SK-N-SH (cell line): Measurements from ENCODE around the gene NAA10. TPM values are rescaled to one million over a fixed set of nuclear protein-coding genes. Genes with fewer than 3 reads are reported as not detected.

Source experiments
- CTCF ChIA-PET: fragments of 300-600, 350-600 bp; formaldehyde crosslinking; extraction: SDS; loops from one replicate; lab custom pipeline; 2021; lab: Yijun Ruan, JAX
- POLR2A ChIA-PET: fragments of 350-600 bp; sonication (Branson Sonifier 250); formaldehyde crosslinking; extraction: SDS; loops from one replicate; lab custom pipeline; 2020; ENCODE audit warnings: antibody characterized with exemption, inconsistent platforms; lab: Yijun Ruan, JAX
- DNase-seq: peaks from one replicate; pipeline ENCODE4 v3.0.0; 2012
- H2AFZ ChIP-seq: fragments of 200-600 bp; sonication (generic); 2 replicates; pipeline ENCODE4 v1.8.1; 2016; ENCODE audit warnings: antibody characterized with exemption, mild to moderate bottlenecking, low read depth
- H3F3A ChIP-seq: fragments of 200-600 bp; sonication (generic); replicated peaks from 2 replicates; pipeline ENCODE3; 2016; ENCODE audit warnings: antibody characterized with exemption, mild to moderate bottlenecking; ENCODE audit not compliant: insufficient read depth
- H3K27ac ChIP-seq, 2 experiments: fragments of 200-500 bp in 1 of 2; fragments of 200-600 bp in 1 of 2; sonication (Bioruptor generic) in 1 of 2; sonication (generic), shearing (Covaris generic) in 1 of 2; 2 replicates each; pipeline versions ENCODE4 v1.5.1 to v1.6.1; 2014 to 2016; ENCODE audit warnings: low read depth in 2 of 2, inconsistent platforms in 1 of 2, low read length in 1 of 2, mild to moderate bottlenecking in 1 of 2, mixed read lengths in 1 of 2
- H3K27me3 ChIP-seq: fragments of 200-600 bp; sonication (generic), shearing (Covaris generic); 2 replicates; pipeline ENCODE4 v1.6.1; 2016; ENCODE audit warnings: mixed run types; ENCODE audit not compliant: insufficient read depth
- H3K36me3 ChIP-seq, 2 experiments: fragments of 200-500 bp in 1 of 2; fragments of 200-600 bp in 1 of 2; sonication (Bioruptor generic) in 1 of 2; sonication (generic) in 1 of 2; replicated peaks in 1 of 2; 2 replicates each; pipeline versions ENCODE3 to v1.5.1; 2014 to 2016; ENCODE audit warnings: low read length in 1 of 2, mild to moderate bottlenecking in 1 of 2; ENCODE audit not compliant: insufficient read depth in 2 of 2, control insufficient read depth in 1 of 2
- H3K4me1 ChIP-seq, 2 experiments: fragments of 200-500 bp in 1 of 2; fragments of 200-600 bp in 1 of 2; sonication (Bioruptor generic) in 1 of 2; sonication (generic), shearing (Covaris generic) in 1 of 2; 2 replicates each; pipeline versions ENCODE4 v1.5.1 to v1.6.1; 2014 to 2016; ENCODE audit warnings: low read depth in 1 of 2, low read length in 1 of 2, mixed run types in 1 of 2; ENCODE audit not compliant: insufficient read depth in 2 of 2, control insufficient read depth in 1 of 2
- H3K4me2 ChIP-seq: fragments of 200-600 bp; sonication (generic), shearing (Covaris generic); 2 replicates; pipeline ENCODE4 v1.6.1; 2017; ENCODE audit warnings: mixed run types
- H3K4me3 ChIP-seq, 2 experiments: fragments of 200-500 bp in 1 of 2; fragments of 200-600 bp in 1 of 2; sonication (Bioruptor generic) in 1 of 2; sonication (generic), shearing (Covaris generic) in 1 of 2; 2 replicates each; pipeline versions ENCODE4 v1.5.1 to v1.8.1; 2014 to 2016; ENCODE audit warnings: low read depth in 2 of 2, inconsistent platforms in 1 of 2, low read length in 1 of 2, mild to moderate bottlenecking in 1 of 2, mixed read lengths in 1 of 2, moderate library complexity in 1 of 2
- H3K79me2 ChIP-seq: fragments of 200-600 bp; sonication (generic); 2 replicates; pipeline ENCODE4 v1.8.1; 2017; ENCODE audit warnings: mild to moderate bottlenecking; ENCODE audit not compliant: insufficient read depth
- H3K9ac ChIP-seq: fragments of 200-600 bp; sonication (generic); 2 replicates; pipeline ENCODE4 v1.6.1; 2017; ENCODE audit warnings: mixed run types
- H3K9me2 ChIP-seq: fragments of 200-600 bp; sonication (generic); 2 replicates; pipeline ENCODE4 v1.6.1; 2017; ENCODE audit warnings: mixed run types
- H3K9me3 ChIP-seq: fragments of 200-600 bp; sonication (generic); 2 replicates; pipeline ENCODE4 v1.6.1; 2017; ENCODE audit warnings: mixed run types, mild to moderate bottlenecking, moderate library complexity
- H4K20me1 ChIP-seq: fragments of 200-600 bp; sonication (generic); 2 replicates; pipeline ENCODE4 v1.6.1; 2017; ENCODE audit warnings: mild to moderate bottlenecking, mixed run types; ENCODE audit not compliant: insufficient read depth
- EZH2phosphoT487 ChIP-seq: fragments of 200-600 bp; sonication (generic); IDR thresholded peaks from 2 replicates; pipeline ENCODE4 v1.6.1; 2017; ENCODE audit warnings: low read depth, mixed run types, mild to moderate bottlenecking, antibody characterized with exemption, moderate library complexity, borderline replicate concordance
- FOXJ3 ChIP-seq: sonication (generic); formaldehyde crosslinking; IDR thresholded peaks from 2 replicates; pipeline ENCODE4 v1.5.1; 2020; ENCODE audit warnings: mild to moderate bottlenecking, missing genetic modification reagents
- IRF3 ChIP-seq: fragments of 150-350 bp; IDR thresholded peaks from 2 replicates; pipeline ENCODE4 v1.6.1; 2016; ENCODE audit warnings: mild to moderate bottlenecking, low read depth, low read length
- MEF2A ChIP-seq: IDR thresholded peaks from 2 replicates; pipeline ENCODE4 v1.4.0; 2012; ENCODE audit warnings: low read depth, borderline replicate concordance
- NFIC ChIP-seq: IDR thresholded peaks from 2 replicates; pipeline ENCODE4 v1.4.0; 2012; ENCODE audit warnings: borderline replicate concordance
- PBX3 ChIP-seq: IDR thresholded peaks from 2 replicates; pipeline ENCODE4; 2012
- RAD21 ChIP-seq: IDR thresholded peaks from 2 replicates; pipeline ENCODE4 v1.6.1; 2012; ENCODE audit warnings: mild to moderate bottlenecking, low read length
- REST ChIP-seq: IDR thresholded peaks from 2 replicates; pipeline ENCODE4 v1.6.1; 2012; ENCODE audit warnings: mild to moderate bottlenecking, low read depth, low read length, moderate library complexity
- USF1 ChIP-seq: IDR thresholded peaks from 2 replicates; pipeline ENCODE4 v1.4.0; 2012; ENCODE audit warnings: low read depth, borderline replicate concordance
- WGBS: methylation state at CpG from one replicate; pipeline ENCODE4 v1.1.6; 2017; ENCODE audit warnings: low lambda C conversion rate; 5-methylcytosine and 5-hydroxymethylcytosine counted together
- polyA plus RNA-seq, 3 experiments: library from polyadenylated mRNA; depleted of rRNA; stranded (reverse); fragments of >200 nt; gene quantifications; 2 replicates each; pipeline ENCODE4 v1.2.3, GENCODE V29; 2012

Gene NAA10
- polyA plus RNA-seq, 1 of the 3 experiments (the other 2 are of a cell fraction): 229 TPM

- H3K9me3 ChIP-seq: no peaks in the 10 kb centered on the region
- peaks cover 44% of the 10 kb centered on the region for H3K27me3 ChIP-seq
- H3K9me2 ChIP-seq: no peaks in the 10 kb centered on the region
- POLR2A ChIA-PET: interaction anchor here (1.5 to 3.0 kb wide), 4 partner anchors 10 to 155 kb away, joined by 5 to 14 read pairs (median 9); partner anchors contain the start of genes IDH3G and SSR4
- H3F3A ChIP-seq: peaks cover 8% of the 10 kb centered on the region
- H3K4me2 ChIP-seq: no peak overlapping the region
- no peak overlapping the region for H3K9ac ChIP-seq
- peaks cover 0 to 51% of the 10 kb centered on the region in 2 experiments; a peak in 1 of 4 replicates for H3K4me1 ChIP-seq
- H3K79me2 ChIP-seq: no peaks in the 10 kb centered on the region
- DNase-seq: peak; percentile 47
- no peak overlapping the region for H3K4me3 ChIP-seq
- H2AFZ ChIP-seq: no peak overlapping the region
- WGBS: 61% methylated on average over 12 of the region's 16 CpGs
- no peaks in the 10 kb centered on the region for H3K36me3 ChIP-seq
- H3K27ac ChIP-seq: peak overlapping the region in 1 of 2 experiments; percentile 92; a peak in 2 of 4 replicates
- TF ChIP-seq IRF3 (no peak), RAD21 (no peak), FOXJ3 (CRISPR knock-in tag) (no peak), USF1 (no peak), REST (no peak), PBX3 (no peak), MEF2A (no peak), NFIC (no peak), EZH2phosphoT487 (no peak)
- TF ChIP-seq, all 33 proteins: peak for 0
- CTCF ChIA-PET: interaction anchor here (0.9 to 16.7 kb wide), 9 partner anchors 12 to 161 kb away, joined by 3 to 271 read pairs (median 4); partner anchors contain the start of gene RENBP
- no peaks in the 10 kb centered on the region for H4K20me1 ChIP-seq
These were observed 13.8 kb downstream of the NAA10 start for GRCh38 chrX:153921070-153921469.
